ENCODE results near the gene TAS2R19. TPM values are rescaled to one million over a fixed set of nuclear protein-coding genes. Genes with fewer than 3 reads are reported as not detected.
"Not testable (repeated sequence)": the region's sequence is repeated elsewhere in the genome, so short reads cannot be mapped to it uniquely, and the experiment has no call there.

The TAS2R19 gene
- total and polyA plus RNA-seq, 2 experiments from 2014 or later: 3.5 TPM; not detected in 1

DNA sequence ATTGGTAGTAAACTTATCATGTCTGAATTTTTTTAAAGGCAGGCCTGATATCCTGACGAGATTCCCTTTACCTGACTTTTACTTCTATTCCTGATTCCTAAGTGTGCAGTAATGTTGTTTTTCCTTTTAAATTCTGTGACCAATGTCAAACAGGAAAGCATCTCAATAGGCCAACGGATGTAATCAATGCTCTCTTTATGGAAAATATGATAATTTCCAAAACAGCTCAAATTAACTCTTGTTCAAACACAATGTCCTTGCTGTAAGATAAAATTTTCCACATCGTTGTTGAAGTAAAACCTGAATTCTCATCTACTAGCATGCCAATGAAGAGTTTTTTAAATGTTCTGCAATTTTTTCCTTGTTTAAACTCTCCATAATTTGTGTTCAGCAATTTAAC is 16.8 kb upstream of the TAS2R19 start:
- Histone ChIP-seq H3K27me3 (no peaks in the 10 kb centered on the region), H3K27ac (no peak overlapping the region), H3K9me3 (ENCODE audit: low read depth) (no peaks in the 10 kb centered on the region), H3K36me3 (peaks cover 3% of the 10 kb centered on the region), H3K4me1 (ENCODE audit: low read depth) (no peaks in the 10 kb centered on the region), H3K4me3 (no peak overlapping the region)
- no peak for TF ChIP-seq CTCF (IDR thresholded peaks at IDR 0.05; ENCODE audit: low read depth, low read length)
- DNase-seq (ENCODE audit: low read depth in 1 of 2, low spot score in 1 of 2): no peak

DNA sequence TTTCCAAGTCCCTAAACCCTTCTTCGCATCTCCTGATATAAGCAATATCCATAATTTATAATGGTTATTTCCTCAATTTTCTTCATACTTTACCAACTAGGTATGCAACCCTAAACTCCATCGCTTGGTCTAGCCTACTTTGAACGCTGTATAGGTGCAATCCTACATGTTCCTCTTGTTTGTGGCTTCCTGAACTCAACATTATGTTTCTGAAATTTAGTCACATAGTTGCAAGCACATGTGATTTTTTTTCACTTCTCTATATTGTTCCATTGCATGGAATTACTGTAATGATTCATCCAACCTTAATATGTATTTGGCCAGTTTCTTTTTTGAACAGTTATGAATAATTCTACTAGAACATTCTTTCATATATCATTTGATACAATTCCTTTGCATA is 11.5 kb upstream of the TAS2R19 start:
- DNase-seq (ENCODE audit: low read depth in 1 of 2, low spot score in 1 of 2); H3K4me3 ChIP-seq; H3K36me3 ChIP-seq; H3K27ac ChIP-seq; H3K27me3 ChIP-seq; H3K4me1 ChIP-seq (ENCODE audit: low read depth); H3K9me3 ChIP-seq (ENCODE audit: low read depth): not testable (repeated sequence)

GRCh38 chr12:11031307-11031706 is 8.9 kb upstream of the TAS2R19 start, which contains the start of gene TAS2R31:
TSS of gene TAS2R31 (minus strand) at chr12:11031407. CDS start at chr12:11031335, 72 bp downstream.
- Histone ChIP-seq H3K4me1 (ENCODE audit: low read depth) (no peaks in the 10 kb centered on the region), H3K36me3 (no peaks in the 10 kb centered on the region), H3K9me3 (ENCODE audit: low read depth) (no peaks in the 10 kb centered on the region), H3K4me3 (no peak within 1 kb of the TSS), H3K27ac (no peak within 1 kb of the TSS), H3K27me3 (no peaks in the 10 kb centered on the region)
- DNase-seq (ENCODE audit: low read depth in 1 of 2, low spot score in 1 of 2): no peak
- no peak for TF ChIP-seq CTCF (IDR thresholded peaks at IDR 0.05; ENCODE audit: low read depth, low read length)

DNA sequence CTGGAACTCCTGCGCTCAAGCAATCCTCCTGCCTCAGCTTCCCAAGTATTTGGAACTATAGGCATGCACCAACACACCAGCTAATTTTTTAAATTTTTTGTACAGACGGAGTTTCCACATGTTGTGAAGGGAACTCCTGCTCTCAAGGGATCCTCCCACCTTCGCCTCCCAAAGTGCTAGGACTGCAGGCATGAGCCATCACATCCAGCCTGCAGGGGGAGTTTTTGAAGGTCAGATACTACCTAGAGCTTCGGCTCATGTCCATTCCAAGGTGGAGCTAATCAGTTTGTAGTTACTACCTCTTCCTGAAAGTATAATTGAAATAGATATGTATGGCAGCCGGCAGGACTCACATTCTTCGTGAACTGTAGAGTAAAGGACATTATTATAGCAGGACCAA is 3.7 kb upstream of the TAS2R19 start:
- Histone ChIP-seq H3K27ac (no peak overlapping the region), H3K4me1 (ENCODE audit: low read depth) (no peaks in the 10 kb centered on the region), H3K9me3 (ENCODE audit: low read depth) (no peaks in the 10 kb centered on the region), H3K27me3 (no peaks in the 10 kb centered on the region), H3K36me3 (no peaks in the 10 kb centered on the region), H3K4me3 (no peak overlapping the region)
- peak; percentile 25 for TF ChIP-seq CTCF (IDR thresholded peaks at IDR 0.05; ENCODE audit: low read depth, low read length)
- no peak for DNase-seq (ENCODE audit: low read depth in 1 of 2, low spot score in 1 of 2)

- H3K4me3 ChIP-seq: no peak overlapping the region
- H3K27ac ChIP-seq: no peak overlapping the region
- H3K9me3 ChIP-seq (ENCODE audit: low read depth): no peaks in the 10 kb centered on the region
- no peaks in the 10 kb centered on the region for H3K27me3 ChIP-seq
- H3K36me3 ChIP-seq: no peaks in the 10 kb centered on the region
- DNase-seq (ENCODE audit: low read depth in 1 of 2, low spot score in 1 of 2): no peak
- no peak for TF ChIP-seq CTCF (IDR thresholded peaks at IDR 0.05; ENCODE audit: low read depth, low read length)
- no peaks in the 10 kb centered on the region for H3K4me1 ChIP-seq (ENCODE audit: low read depth)
These were observed 967 bp upstream of the TAS2R19 start for GRCh38 chr12:11023387-11023786.

- Histone ChIP-seq H3K9me3 (ENCODE audit: low read depth) (no peaks in the 10 kb centered on the region), H3K4me3 (no peak overlapping the region), H3K4me1 (ENCODE audit: low read depth) (no peaks in the 10 kb centered on the region), H3K27ac (no peak overlapping the region), H3K27me3 (no peaks in the 10 kb centered on the region), H3K36me3 (no peaks in the 10 kb centered on the region)
- TF ChIP-seq CTCF (IDR thresholded peaks at IDR 0.05; ENCODE audit: low read depth, low read length): no peak
- DNase-seq (ENCODE audit: low read depth in 1 of 2, low spot score in 1 of 2): no peak
These were observed 5.5 kb downstream of the TAS2R19 start for GRCh38 chr12:11016937-11017336.

All from cardiac muscle cell (in vitro differentiated cells and primary cell).